AG20443 (cell line): ENCODE results near the gene ORM2.

Experiments used
- DNase-seq: peaks from one replicate; pipeline ENCODE4 v3.0.0; 2012; ENCODE audit warnings: low spot score, mixed read lengths

ORM2 gene

DNA sequence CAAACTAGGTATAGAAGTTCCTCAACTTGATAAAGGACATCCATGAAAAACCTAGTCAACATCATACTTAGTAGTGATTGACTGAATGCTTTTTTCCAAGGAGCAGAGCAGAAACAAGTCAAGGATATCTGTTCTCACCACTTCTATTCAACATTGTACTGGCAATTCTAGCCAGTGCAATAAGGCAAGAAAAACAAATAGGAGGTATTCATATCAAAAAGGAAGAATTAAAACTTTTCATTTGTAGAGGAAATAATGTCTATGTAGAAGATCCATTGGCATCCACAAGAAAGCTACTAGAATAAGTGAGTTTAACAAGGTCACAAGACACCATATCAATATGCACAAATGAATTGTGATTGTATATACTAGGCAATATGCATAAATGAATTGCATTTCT, 35.0 kb upstream of the ORM2 start:
- no peak for DNase-seq

DNA sequence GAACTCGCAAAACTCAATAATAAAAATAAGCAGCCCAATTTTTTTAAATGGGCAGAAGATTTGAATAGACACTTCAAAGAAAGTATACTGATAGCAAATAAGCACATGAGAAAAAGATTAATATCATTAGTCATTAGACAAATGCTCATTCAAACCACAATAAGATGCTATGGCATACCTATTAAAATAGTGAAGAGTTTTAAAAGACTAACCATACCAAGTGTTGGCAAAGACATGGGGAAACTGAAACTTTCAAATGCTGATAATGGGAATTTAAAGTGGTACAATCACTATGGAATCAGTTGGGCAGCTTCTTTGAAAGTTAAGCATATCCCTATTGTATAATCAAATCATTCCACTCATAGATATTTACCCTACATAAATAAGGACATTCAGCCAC, 33.3 kb upstream of the ORM2 start:
- DNase-seq: no peak

- peak; percentile 2 for DNase-seq
Observed at GRCh38 chr9:114299286-114300152, 30.1 kb upstream of the ORM2 start.

DNA sequence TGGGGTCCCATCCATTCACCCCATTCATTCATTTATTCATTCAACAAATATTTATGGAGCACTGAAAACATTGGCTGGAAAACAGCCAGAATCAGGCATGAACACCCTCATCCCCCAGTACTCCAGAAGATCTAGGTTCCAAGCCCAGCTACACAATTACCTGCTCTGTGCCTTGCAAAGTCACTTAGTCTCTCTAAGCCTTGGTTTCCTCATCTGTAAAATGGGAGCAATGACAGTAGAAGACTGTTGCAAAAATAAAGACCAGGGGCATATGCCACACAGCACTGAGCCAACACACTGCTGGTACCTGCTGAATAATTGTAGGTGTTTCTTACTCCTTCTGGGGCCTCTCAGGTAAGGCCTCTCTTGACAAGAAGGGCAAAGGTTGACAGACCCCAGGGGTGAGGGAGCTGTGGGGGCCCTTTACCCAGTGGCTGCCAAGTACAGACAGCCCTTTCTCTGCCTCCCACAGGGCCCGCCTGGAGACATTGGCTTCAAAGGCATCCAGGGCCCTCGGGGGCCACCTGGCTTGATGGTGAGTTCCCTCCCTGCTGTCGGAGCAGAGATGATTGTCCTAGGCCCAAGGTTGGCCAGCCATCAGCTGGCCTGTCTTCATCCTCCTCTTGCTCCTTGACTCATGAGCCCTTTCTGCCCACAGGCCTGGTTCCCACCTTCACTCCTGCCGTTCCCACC, 29.4 kb upstream of the ORM2 start:
- DNase-seq: peak; percentile 6

DNA sequence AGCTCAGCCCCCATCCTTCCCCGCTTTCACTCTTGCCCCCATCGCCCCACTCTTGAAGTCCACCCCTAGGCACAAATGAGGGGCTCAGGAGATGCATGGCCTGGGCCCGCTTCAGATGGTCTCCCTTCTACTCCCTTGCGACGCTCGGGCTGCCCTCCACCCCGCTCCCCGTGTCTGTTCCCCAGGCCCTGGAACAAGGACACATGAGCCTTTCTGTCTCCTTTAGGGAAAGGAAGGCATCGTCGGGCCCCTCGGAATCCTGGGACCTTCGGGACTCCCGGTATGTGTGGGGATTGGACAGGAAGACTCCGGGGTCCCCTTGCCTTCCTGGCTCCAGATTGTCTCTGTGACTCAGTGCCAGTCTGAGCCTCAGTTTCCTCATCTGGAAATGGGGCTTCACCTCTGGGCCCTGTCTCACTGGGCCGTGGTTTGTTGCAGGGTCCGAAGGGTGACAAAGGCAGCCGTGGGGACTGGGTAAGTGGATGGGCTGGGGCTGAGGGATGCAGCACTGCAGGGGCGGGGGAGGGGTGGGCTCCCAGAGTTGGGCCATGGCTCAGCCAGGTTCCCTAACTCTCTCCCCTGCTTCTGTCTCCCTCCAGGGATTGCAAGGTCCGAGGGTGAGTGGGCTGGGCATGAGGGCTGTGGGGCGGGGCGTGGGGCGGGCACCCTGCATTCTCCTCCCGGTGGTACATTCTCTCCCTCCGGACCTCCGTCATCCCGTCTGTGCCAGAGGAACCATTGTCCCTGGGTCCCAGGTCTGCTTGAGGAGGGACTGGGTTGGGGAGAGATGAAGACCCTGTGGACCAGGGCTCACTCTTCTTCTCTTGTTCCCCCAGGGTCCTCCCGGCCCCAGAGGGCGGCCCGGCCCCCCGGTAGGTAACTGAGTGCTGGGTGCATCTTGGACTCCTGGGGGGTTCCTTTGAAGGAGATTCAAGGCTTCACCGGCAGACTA, 28.5 kb upstream of the ORM2 start:
- peak; percentile 4 for DNase-seq

DNA sequence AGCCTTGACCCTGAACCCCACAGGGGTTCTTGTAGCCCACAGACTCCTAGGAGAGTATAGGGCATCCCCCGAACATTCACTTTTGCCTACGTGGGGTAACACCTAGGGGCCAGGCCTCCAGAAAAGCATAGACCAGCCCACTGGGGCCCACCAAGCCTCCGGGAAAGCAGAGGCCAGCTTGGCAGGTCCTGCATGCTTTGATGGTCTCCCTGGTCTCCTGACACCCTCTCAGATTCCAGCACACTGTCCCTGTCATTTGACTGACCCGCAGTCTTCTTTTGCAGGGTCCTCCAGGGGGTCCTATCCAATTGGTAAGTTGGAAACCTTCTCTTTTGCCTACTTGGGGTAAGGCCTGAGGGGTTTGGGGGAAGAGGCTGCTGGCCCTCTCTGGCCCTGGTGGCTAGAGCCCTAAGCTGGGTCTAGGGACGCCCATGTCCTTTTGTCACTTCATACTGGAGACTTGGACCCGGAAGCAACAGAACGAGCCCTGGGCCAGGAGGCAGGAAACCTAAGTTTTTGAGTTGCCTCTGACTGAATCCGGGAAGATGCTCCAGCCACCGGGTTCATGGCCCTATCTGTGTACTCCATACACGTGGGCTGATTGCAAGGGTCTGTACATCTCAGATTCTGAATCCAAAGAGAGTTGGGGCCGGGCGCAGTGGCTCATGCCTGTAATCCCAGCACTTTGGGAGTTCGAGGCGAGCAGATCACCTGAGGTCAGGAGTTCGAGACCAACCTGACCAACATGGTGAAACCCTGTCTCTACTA, 27.7 kb upstream of the ORM2 start:
- peak; percentile 3 for DNase-seq

DNA sequence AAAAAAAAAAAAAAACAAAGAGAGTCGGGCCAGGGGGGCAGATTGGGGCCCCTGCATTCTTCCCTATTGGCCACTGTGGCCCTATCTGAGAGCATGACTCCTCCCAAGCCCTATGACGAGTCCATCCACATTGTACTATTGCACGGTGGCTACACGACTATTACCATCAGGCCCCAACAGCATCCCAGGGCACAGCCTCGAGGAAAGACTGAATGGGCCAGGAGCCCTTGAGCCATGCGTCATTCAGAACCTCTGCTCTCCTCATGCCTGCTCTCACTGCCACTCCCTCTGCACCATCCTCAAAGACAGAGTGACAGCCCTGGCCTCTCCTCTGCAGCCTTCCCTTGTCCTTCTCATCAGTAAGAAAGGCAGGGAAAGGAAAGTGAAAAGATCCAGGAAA, 26.9 kb upstream of the ORM2 start:
- peak; percentile 1 for DNase-seq

- no peak for DNase-seq
Observed at GRCh38 chr9:114303571-114303970, 26.1 kb upstream of the ORM2 start.

- no peak for DNase-seq
Observed at GRCh38 chr9:114303977-114304376, 25.7 kb upstream of the ORM2 start.

DNA sequence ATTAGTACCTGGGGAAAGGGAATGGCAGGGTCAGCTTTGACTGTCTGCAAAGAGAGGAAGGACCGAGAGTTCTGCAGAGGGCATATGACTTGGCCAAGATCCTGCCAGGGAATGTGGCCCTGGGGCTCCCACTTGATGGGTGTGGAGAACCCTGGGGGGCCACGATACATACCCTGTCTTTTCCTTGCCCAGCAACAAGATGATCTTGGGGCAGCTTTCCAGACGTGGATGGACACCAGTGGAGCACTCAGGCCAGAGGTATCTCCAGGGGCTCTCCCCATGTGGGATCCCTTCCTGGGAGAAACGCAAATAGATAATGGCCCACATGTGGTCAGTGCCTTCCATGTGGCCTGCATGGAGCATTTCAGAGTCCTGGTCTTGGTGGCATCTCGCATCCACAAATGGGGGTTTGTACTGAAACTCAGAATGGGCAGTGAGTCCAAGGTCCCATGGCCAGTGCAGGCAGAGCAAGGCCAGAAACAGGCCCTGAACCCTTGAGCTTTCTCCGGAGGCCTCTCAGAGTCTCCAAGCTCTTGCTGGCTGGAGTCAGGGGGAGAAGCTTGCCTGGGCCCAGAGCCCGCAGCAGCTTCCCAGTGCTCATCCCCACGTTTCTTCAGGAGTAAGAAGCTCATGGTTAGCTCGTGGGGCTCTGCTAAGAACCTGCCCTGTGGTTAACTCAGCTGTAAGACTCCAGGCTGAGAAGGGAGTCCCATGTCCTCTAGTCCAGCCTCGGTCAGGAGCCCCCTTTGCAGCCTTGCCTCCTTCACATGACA, 25.1 kb upstream of the ORM2 start:
- no peak for DNase-seq

DNA sequence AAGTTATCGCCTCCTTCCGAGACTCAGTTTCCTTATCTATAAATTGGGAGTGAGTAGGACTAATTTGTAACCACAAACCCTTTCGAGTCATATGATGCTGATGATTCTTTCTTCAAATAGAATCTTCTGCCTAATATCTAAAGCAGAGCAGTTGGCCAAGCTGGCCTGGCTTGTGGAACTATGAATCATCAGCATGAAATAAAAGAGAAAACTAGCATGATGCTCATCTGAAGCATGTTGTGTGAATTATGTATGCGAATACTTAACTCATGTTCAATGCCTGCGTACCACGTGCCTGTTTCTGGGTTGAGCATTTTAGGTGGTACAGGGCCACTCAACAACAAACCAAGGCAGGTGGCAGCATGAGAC, 21.8 kb upstream of the ORM2 start:
- peak; percentile 61 for DNase-seq

DNA sequence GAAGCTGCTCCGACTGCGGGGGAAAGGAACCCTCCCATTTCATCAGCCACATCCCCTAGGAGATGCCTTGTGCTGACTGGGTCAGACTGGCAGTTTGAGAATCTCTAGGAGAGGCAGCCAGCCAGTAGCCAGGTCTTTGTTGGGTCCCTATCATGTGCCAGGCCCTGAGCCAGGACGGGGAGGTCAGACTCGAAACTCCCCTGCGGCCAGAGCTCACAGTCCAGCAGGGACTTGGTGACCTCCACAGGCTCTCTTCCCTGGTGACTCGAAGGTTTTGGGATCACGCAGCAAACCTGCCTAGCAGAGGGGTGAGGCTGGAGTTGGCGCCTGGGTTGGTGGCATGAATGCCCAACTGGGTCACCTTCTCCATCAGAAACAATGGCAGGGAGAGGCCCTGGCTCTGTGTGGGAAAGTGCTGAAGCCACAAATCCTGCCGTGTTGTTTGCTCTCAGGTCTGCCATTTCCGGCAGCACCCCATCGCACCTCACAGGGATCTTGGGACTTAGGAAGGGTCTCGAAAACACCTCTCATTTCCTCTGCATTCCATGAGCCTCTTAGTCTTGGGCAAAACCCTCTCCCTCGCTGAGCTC, 21.2 kb upstream of the ORM2 start:
- DNase-seq: peak; percentile 3

- DNase-seq: peak; percentile 1
Observed at GRCh38 chr9:114309096-114309495, 20.6 kb upstream of the ORM2 start.

DNA sequence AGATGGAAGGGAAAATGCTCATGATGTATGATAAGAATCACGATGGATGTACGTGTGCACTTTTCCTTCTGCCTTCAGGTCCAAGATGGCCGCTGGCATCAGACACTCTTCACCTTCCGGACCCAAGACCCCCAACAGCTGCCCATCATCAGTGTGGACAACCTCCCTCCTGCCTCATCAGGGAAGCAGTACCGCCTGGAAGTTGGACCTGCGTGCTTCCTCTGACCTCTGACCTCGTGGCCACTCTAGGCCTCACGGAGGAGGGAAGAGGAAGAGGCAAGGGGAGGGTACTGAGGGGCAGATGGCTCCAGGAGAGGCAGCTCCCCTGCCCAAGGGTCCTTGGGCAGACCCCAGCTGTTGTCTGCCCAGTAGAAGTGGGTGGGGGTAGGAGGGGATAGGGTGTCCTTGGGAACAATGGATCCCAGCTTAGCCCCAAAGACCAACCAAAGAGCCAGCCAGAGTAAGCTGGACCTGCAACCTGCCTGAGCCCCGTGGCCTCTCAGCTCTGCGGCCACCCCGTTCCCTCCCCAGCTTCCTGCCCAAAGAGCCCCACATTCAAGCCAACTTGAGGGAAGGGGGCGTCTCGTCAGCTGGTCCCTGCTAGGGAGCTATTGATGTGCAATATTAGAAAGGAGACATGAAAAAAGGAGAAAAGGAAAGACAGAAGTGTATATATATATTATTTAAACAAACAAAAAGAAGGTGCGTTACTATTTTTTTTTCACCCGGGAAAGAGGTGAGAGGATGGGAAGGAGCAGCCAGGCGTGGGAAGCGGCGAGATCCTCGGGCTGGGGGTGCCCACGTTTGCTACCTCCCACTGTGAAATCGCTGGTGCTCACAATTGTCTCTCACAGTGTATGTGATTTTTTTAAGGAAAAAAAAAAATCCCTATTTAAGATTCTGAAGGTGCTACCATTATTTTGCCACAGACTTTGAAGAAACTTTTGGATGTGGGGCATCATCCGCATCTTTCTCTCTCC, 18.9 kb upstream of the ORM2 start:
- DNase-seq: no peak

DNA sequence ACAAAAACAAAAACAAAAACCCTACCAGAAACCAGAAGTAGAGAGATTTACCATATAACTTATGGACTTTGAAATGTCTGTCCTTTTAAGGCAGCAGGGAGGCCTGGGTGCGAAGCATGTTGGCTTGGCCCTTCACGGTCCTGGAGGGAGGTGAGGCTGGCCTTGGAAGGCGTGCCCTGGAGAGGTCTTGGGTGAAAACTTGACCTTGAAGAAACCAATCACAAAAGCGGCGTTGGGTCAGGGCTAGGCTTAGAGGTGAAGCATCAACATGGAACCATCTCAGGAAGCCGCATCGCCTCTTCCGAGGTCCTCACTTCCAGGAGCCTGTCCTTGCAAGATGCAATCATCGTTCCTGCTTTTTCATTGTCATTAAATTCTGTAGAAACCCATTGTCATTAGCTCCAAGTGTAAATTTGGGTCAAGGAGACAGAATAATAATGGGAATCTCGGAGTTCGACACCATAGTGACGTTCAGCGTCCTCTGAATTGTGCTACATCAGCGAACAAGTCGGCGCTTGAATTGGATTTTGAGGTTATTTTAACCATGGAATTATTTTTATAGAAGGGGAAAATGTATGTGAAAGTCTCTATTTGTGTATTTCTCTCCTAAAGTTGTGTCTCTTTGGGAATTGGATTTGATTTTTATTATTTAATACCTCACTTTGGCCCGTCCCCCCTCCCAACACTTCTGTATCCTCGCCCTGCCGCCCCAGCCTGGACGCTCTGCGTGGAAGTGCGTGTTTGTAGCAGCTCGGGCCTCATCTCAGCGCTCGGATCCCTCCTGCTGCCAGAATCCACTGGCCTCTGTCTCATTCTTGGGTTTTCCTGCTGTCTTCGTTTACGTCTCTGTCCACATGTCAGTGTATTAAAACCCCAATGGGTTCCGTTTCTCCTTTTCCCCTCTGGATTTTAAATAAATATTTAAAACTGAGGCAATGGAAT, 17.8 kb upstream of the ORM2 start:
- peak; percentile 1 for DNase-seq

- DNase-seq: peak; percentile 0
Observed at GRCh38 chr9:114312513-114312875, 17.2 kb upstream of the ORM2 start.

- no peak for DNase-seq
Observed at GRCh38 chr9:114313186-114313585, 16.5 kb upstream of the ORM2 start.

- no peak for DNase-seq
Observed at GRCh38 chr9:114314256-114314867, 15.3 kb upstream of the ORM2 start.
